HL-60/S4 treated with phorbol 12-myristate 13-acetate at 8.2 ng/mL for 4 days and 3 days (cell line): Measurements from ENCODE around the gene SPATA16.
"Not testable (repeated sequence)": the region's sequence is repeated elsewhere in the genome, so short reads cannot be mapped to it uniquely, and the experiment has no call there.

Experiments used
- in situ Hi-C: fragments of 300-500 bp; cut with MboI; formaldehyde crosslinking; loops from 2 replicates; pipeline ENCODE4 v1.15.0; 2022; ENCODE audit warnings: low sequenced_read_pairs

Gene SPATA16

DNA sequence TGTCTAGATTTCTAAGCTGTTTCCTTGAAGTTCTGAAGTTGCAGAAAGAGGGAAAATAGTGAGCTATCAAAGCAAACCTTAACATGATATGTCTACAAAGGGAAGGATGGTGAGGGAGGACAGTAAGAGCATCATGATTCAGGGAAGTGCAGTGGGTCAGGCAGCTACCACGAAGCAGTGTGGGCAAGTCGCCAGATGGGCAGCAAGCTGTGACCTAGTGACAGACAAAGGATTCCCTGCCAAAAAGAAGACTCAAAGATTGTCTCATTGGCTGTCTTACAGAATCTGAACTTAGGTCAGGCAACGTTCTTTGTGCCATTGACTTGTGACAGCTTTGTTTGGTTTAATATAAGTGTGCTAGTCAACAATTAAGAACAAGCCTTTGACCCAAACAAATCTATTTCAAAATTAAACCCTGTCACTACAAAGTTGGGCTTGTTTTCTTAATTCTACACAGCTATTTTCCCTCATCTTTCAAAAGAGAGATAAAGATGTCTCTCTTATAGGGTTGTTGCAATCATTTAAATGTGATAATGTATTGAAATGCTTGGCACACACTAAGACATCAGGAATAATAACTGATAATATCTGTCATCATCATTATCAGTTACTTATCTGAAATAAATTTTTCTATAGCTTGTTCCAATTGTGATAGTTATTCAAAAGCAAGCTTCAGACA, 237.3 kb downstream of the SPATA16 start:
- in situ Hi-C loops = no loop called here

DNA sequence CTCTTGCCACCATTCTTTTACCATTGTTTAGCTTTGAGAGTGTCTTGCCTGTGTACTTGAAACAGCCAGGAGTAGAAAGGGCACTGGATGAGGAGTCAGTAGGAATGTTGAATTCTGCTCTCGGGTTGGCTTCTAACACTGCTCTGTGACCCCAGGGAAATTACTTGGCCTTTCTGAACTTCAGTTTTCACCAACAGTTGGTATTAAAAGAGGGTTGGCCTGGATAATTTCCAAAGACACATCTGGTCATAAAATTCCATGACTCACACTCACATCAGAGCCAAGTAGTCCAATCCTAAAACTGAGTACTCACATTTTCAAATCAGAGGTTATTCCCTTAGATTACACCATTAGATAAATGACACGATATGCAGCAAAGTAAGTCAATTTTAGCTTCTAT, 248.9 kb downstream of the SPATA16 start:
- in situ Hi-C loops = no loop called here

DNA sequence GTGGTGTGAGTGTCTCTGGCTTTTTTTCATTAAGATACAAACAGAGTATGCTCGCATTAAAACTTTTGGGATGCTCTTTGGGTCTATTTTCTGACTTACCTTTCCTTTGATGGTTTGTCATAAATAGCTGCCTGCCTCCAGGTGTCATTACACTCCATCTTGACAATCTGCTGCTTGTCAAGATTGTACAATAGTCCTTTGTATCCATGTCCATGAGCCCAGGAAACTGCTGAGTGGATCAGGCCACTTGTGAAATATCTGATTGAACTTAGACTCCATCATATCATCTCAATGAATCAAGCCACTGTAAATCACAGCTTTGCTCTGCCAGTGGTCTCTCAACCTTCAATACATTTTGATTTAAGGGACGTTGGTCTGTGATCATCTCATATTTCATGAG, 255.3 kb downstream of the SPATA16 start:
- in situ Hi-C loops = no loop called here

- in situ Hi-C loops = no loop called here
Measured at GRCh38 chr3:172882563-172882962, 258.5 kb downstream of the SPATA16 start.

GRCh38 chr3:172879381-172879780, 261.7 kb downstream of the SPATA16 start:
- in situ Hi-C loops = not testable (repeated sequence)

GRCh38 chr3:172877011-172877410, 264.0 kb downstream of the SPATA16 start:
- in situ Hi-C loops = no loop called here

GRCh38 chr3:172876297-172876696, 264.7 kb downstream of the SPATA16 start:
- in situ Hi-C loops = no loop called here

- in situ Hi-C loops = no loop called here
Measured at GRCh38 chr3:172875039-172875438, 266.0 kb downstream of the SPATA16 start.

DNA sequence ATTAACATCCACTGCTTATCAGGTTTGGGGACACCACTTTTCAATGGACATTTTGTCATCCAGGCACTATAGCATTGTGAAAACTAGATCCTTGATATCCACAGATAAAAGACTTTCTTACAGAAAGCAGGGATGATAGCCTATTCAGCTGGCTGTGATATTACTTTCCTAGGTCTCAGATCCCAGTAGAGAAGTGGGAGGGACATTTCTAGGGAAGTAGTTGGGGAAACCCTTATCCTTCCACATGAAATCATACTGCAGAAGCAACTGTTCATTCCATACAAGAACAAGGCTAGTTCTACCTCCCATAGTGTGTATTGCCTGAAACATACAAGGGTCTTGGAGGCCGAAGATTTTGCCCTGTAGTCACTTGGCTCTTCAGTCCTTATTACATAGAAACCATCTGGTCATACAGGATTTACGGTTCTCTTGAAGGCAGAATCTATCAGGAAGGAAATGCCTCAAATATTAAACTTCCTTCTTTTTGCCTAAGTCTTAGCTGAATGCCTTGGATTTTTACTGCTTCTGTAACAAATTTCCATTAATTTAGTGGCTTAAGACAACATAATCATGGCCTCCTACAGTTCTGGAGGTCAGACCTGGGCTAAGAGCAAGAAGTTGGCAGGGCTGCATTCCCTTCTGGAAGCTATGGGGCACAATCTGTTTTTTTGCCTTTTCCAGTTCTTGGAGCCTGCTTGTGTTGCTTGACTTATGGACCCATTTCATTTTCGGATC, 271.1 kb downstream of the SPATA16 start:
- in situ Hi-C loops = no loop called here

DNA sequence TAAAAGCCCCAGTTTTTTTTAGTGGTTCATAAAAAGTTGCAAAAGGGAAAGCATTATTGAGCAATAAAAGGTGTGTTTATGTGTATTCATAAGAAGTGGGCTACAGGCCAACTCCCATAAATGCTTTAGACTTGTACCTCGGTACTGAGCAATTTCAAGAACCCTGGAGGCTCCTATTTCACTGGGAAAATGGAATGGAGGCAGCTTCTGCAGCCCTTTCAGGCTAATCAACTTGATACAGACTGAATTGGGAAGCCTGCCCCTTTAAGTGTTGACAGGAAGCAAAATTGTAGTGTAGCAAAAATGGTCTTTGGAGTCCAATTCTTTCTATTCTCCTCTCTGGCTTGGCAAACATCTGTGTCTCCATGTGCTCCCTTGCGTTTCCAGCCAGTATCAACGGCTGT, 271.7 kb downstream of the SPATA16 start:
- in situ Hi-C loops = no loop called here

- in situ Hi-C loops = no loop called here
Measured at GRCh38 chr3:172868582-172869200, 272.3 kb downstream of the SPATA16 start.

- in situ Hi-C loops = not testable (repeated sequence)
Measured at GRCh38 chr3:172866726-172867350, 274.2 kb downstream of the SPATA16 start.

- in situ Hi-C loops = no loop called here
Measured at GRCh38 chr3:172859041-172859440, 282.0 kb downstream of the SPATA16 start.

DNA sequence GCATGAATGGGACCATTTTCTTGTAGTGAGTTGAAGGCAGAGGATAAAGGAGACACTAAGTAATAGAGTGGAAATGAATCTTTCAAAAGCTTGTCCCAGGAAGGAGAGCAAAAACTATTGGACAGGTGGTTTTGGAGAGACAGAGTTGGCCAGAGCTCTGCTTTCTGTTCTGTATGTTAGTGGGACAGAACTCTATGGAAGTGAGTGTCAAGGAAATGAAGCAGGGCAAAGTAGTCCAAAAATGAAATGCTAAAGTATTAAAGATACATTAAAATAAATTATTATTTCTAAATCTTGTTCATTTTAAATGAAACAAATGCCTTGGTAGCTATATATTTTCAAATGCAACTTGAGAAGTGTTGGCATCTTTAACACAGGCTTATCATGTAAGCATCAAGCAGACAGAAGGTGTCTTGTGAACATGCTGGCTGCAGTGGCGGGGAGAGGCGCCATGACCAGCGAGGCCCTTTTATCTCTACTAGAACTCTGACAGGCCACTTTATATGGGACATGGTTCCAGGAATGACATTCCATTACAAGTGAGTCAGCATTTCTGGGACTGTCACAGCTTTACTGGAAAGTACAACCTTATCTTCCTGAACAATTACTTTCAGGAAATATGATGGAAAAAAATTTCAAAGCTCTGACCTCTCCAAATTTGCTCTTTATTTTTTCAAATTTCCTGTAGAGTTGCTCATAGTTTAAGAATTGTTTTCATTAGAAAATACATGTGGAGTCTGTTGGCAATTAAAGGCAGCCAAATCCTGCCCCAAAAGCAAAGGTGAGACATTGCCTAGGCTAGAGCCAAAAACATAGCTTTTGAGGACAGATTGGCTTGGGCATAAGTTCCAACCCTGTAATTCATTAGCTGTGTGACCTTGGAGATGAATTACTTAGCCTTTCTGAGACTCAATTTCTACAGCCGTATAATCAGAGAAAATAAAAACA, 284.0 kb downstream of the SPATA16 start:
- in situ Hi-C loops = no loop called here

DNA sequence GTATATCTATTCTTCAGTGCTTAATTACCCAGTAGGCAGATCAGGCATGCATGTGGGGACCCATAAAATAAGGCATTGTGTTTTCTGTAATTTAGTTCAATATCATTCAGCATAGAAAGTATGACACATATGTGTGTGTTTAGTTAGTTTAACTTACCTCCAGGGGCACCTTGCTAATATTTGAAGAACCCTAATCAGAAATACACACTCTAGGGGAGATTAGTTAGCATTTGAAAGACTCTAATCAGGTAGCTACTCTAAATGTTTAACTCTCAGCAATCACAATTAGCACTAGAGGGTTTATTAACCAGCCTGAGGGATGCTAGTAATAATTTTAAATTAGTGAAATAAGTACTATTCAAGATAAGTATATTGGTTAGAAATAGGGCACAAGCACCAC, 286.0 kb downstream of the SPATA16 start:
- in situ Hi-C loops = no loop called here

GRCh38 chr3:172853921-172854666, 286.9 kb downstream of the SPATA16 start:
- in situ Hi-C loops = no loop called here

GRCh38 chr3:172853005-172853404, 288.0 kb downstream of the SPATA16 start:
- in situ Hi-C loops = no loop called here

GRCh38 chr3:172848910-172849309, 292.1 kb downstream of the SPATA16 start:
- in situ Hi-C loops = no loop called here

- in situ Hi-C loops = no loop called here
Measured at GRCh38 chr3:172847292-172847691, 293.7 kb downstream of the SPATA16 start.

GRCh38 chr3:172846706-172847105, 294.3 kb downstream of the SPATA16 start:
- in situ Hi-C loops = no loop called here
